Right lobe of liver (tissue), 4 donors: ENCODE measurements around the gene NQO1.
"Not testable (repeated sequence)": the region's sequence is repeated elsewhere in the genome, so short reads cannot be mapped to it uniquely, and the experiment has no call there.

ENCODE experiments used
- POLR2A ChIP-seq: fragments of 450-650 bp; IDR thresholded peaks from one replicate; pipeline ENCODE4 v1.6.1; 2017; ENCODE audit warnings: antibody characterized with exemption, mild to moderate bottlenecking
- TF ChIP-seq, protein P1 (sequence below), 4 donors: fragments of 200-600 bp in 3 of 4; fragments of 450-650 bp in 1 of 4; IDR thresholded peaks; one replicate each; pipeline versions ENCODE4 v1.5.1 to v1.8.0; 2016 to 2022; ENCODE audit warnings: antibody characterized with exemption in 4 of 4, mild to moderate bottlenecking in 2 of 4
- donor health status: DM: no; HTN: no; CAD: no.
- donor health status: DM: no; HTN: no; CAD: no.
- donor health status: DM: no; HTN: yes; CAD: no.

DNA sequence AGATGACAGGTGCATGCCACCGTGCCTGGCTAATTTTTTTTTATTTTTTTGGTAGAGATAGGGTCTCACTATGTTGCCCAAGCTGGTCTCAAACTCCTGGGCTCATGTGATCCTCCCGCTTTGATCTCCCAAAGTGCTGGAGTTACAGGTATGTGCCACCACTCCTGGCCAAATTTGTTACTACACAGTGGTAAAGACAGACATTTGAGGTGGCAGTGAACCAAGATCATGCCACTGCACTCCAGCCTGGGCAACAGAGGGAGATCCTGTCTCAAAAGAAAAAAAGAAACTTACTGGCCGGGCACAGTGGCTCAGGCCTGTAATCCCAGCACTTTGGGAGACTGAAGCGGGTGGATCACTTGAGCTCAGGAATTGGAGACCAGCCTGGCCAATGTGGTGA lies 2.7 kb upstream of the NQO1 start:
- TF ChIP-seq, protein P1, sequence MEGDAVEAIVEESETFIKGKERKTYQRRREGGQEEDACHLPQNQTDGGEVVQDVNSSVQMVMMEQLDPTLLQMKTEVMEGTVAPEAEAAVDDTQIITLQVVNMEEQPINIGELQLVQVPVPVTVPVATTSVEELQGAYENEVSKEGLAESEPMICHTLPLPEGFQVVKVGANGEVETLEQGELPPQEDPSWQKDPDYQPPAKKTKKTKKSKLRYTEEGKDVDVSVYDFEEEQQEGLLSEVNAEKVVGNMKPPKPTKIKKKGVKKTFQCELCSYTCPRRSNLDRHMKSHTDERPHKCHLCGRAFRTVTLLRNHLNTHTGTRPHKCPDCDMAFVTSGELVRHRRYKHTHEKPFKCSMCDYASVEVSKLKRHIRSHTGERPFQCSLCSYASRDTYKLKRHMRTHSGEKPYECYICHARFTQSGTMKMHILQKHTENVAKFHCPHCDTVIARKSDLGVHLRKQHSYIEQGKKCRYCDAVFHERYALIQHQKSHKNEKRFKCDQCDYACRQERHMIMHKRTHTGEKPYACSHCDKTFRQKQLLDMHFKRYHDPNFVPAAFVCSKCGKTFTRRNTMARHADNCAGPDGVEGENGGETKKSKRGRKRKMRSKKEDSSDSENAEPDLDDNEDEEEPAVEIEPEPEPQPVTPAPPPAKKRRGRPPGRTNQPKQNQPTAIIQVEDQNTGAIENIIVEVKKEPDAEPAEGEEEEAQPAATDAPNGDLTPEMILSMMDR (IDR thresholded peaks at IDR 0.05) = not testable (repeated sequence)
- not testable (repeated sequence) for TF ChIP-seq POLR2A
